Prostate gland (tissue), 2 donors: ENCODE data around the gene DEAF1.

Source experiments
- POLR2A ChIP-seq: fragments of 450-650 bp; IDR thresholded peaks from one replicate; pipeline ENCODE4 v1.6.1; 2016; ENCODE audit warnings: antibody characterized with exemption, mild to moderate bottlenecking
- TF ChIP-seq, protein P1 (sequence below), 4 experiments: fragments of 200-600 bp in 2 of 4; fragments of 450-650 bp in 2 of 4; sonication (generic) in 2 of 4; IDR thresholded peaks; 1 replicate in 3 of 4; 2 replicates in 1 of 4; pipeline ENCODE4 v1.5.1; 2016 to 2019; ENCODE audit warnings: antibody characterized with exemption in 4 of 4, mild to moderate bottlenecking in 2 of 4, moderate library complexity in 2 of 4

DNA sequence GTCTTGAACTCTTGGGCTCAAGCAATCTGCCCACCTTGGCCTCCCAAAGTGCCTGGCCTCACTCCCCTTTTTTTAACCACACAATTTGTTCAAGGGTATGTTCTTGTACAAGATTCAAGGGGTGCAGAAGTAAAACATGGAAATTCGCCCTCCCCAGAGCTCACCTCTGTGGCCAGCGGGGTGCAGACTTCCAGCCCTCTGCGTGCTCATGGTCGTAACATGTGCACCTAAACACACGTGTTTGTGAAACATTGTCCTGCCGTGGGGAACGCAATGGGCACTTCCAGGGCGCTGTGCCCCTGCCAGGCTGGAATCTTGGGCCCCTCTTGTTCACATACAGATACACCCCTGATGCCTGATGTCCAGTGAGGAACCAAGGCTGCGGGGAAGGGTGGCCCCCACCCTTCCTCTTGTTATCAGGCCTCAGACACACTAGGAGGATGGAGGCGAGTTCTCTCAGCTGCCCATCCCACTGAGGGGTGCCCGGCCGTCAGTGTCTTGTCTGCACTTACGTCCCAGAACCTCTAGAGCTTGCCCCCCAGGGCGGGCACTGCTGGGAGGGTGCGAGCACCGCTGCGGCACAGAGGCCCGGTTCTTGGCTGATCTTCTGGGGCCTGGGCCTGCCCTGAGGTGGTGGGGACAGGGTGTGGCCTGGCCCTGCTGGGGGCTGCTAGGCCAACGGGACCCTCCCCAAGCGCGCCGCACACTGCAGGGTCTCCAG is 6.9 kb upstream of the DEAF1 start:
- TF ChIP-seq, protein P1, sequence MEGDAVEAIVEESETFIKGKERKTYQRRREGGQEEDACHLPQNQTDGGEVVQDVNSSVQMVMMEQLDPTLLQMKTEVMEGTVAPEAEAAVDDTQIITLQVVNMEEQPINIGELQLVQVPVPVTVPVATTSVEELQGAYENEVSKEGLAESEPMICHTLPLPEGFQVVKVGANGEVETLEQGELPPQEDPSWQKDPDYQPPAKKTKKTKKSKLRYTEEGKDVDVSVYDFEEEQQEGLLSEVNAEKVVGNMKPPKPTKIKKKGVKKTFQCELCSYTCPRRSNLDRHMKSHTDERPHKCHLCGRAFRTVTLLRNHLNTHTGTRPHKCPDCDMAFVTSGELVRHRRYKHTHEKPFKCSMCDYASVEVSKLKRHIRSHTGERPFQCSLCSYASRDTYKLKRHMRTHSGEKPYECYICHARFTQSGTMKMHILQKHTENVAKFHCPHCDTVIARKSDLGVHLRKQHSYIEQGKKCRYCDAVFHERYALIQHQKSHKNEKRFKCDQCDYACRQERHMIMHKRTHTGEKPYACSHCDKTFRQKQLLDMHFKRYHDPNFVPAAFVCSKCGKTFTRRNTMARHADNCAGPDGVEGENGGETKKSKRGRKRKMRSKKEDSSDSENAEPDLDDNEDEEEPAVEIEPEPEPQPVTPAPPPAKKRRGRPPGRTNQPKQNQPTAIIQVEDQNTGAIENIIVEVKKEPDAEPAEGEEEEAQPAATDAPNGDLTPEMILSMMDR (IDR thresholded peaks at IDR 0.05): no peak
- TF ChIP-seq POLR2A: no peak
